IMR-90 (cell line): ENCODE measurements around the gene ATP6AP1. TPM values are rescaled to one million over a fixed set of nuclear protein-coding genes. Genes with fewer than 3 reads are reported as not detected.

Experiments used
- ATAC-seq: fragments of 200-7000 bp; cut with Tn5 transposase; 2 replicates; pipeline ENCODE4 v1.9.1; 2020; ENCODE audit warnings: low read depth, mild to moderate bottlenecking, moderate library complexity
- BruUV-seq: library from RNA; stranded (reverse); fragments of 400-500 nt; replicated peaks from 2 replicates; lab custom pipeline; 2021; lab: Mats Ljungman, UMichigan
- CTCF ChIA-PET: fragments of 300-600 bp; formaldehyde crosslinking; extraction: SDS; loops from one replicate; lab custom pipeline; 2021; ENCODE audit warnings: antibody characterized with exemption; lab: Yijun Ruan, JAX
- POLR2A ChIA-PET: fragments of 300-600 bp; sonication (Branson Sonifier 250); formaldehyde crosslinking; loops from one replicate; lab custom pipeline; 2022; ENCODE audit warnings: antibody characterized with exemption; ENCODE audit not compliant: unreplicated experiment; lab: Charles Lee
- DNase-seq: peaks from one replicate; pipeline ENCODE4 v3.0.0; 2013
- H2AFZ ChIP-seq: replicated peaks from 2 replicates; pipeline ENCODE3; 2013; ENCODE audit warnings: low read length, mild to moderate bottlenecking; ENCODE audit not compliant: poor library complexity
- H2AK5ac ChIP-seq: 2 replicates; pipeline ENCODE4 v1.6.1; 2013; ENCODE audit warnings: low read depth, low read length, inconsistent platforms
- H2AK9ac ChIP-seq: replicated peaks from 2 replicates; pipeline ENCODE3; 2013; ENCODE audit warnings: mild to moderate bottlenecking, low read depth, low read length, moderate library complexity; ENCODE audit not compliant: poor library complexity
- H2BK120ac ChIP-seq: 2 replicates; pipeline ENCODE4 v1.6.1; 2013; ENCODE audit warnings: low read depth, low read length, inconsistent platforms
- H2BK15ac ChIP-seq: 3 replicates; pipeline ENCODE4 v1.6.1; 2013; ENCODE audit warnings: low read depth, low read length, inconsistent platforms
- H2BK20ac ChIP-seq: 2 replicates; pipeline ENCODE4 v1.6.1; 2013; ENCODE audit warnings: low read depth, mild to moderate bottlenecking, inconsistent platforms, low read length, moderate library complexity
- H2BK5ac ChIP-seq: 2 replicates; pipeline ENCODE4 v1.6.1; 2013; ENCODE audit warnings: mild to moderate bottlenecking, low read depth, low read length, inconsistent platforms; ENCODE audit not compliant: poor library complexity, severe bottlenecking
- H3K14ac ChIP-seq: replicated peaks from 2 replicates; pipeline ENCODE4 v1.6.1; 2013; ENCODE audit warnings: low read depth, low read length, inconsistent platforms
- H3K18ac ChIP-seq: 2 replicates; pipeline ENCODE4 v1.6.1; 2013; ENCODE audit warnings: low read depth, low read length, control low read depth
- H3K23ac ChIP-seq: 2 replicates; pipeline ENCODE4 v1.6.1; 2013; ENCODE audit warnings: low read depth, low read length, inconsistent platforms
- H3K27ac ChIP-seq: 2 replicates; pipeline ENCODE4 v1.5.1; 2013; ENCODE audit warnings: mild to moderate bottlenecking, control low read depth, low read length; ENCODE audit not compliant: insufficient read depth
- H3K27me3 ChIP-seq: 2 replicates; pipeline ENCODE4 v1.6.1; 2013; ENCODE audit warnings: low read length; ENCODE audit not compliant: control insufficient read depth, insufficient read depth
- H3K36me3 ChIP-seq: 2 replicates; pipeline ENCODE4 v1.6.1; 2013; ENCODE audit warnings: low read length, mixed read lengths; ENCODE audit not compliant: control insufficient read depth, insufficient read depth
- H3K4ac ChIP-seq: 2 replicates; pipeline ENCODE4 v1.6.1; 2013; ENCODE audit warnings: low read depth, low read length, inconsistent platforms
- H3K4me1 ChIP-seq: 2 replicates; pipeline ENCODE4 v1.6.1; 2013; ENCODE audit warnings: low read length, mixed read lengths; ENCODE audit not compliant: control insufficient read depth, insufficient read depth
- H3K4me2 ChIP-seq: 2 replicates; pipeline ENCODE4 v1.6.1; 2013; ENCODE audit warnings: low read depth, mild to moderate bottlenecking, control low read depth, low read length, moderate library complexity
- H3K4me3 ChIP-seq: 2 replicates; pipeline ENCODE4 v1.5.1; 2013; ENCODE audit warnings: low read depth, mild to moderate bottlenecking, control low read depth, low read length, moderate library complexity; ENCODE audit not compliant: insufficient read depth
- H3K56ac ChIP-seq: 2 replicates; pipeline ENCODE4 v1.6.1; 2013; ENCODE audit warnings: low read length, inconsistent platforms; ENCODE audit not compliant: insufficient read depth; ENCODE audit errors: extremely low read depth
- H3K79me1 ChIP-seq, 2 experiments: 2 replicates each; pipeline ENCODE4 v1.6.1; 2013; ENCODE audit warnings: low read length in 2 of 2, inconsistent platforms in 1 of 2, low read depth in 1 of 2
- H3K9ac ChIP-seq: 2 replicates; pipeline ENCODE4 v1.6.1; 2013; ENCODE audit warnings: low read depth, low read length, control low read depth
- H3K9me1 ChIP-seq: 2 replicates; pipeline ENCODE4 v1.6.1; 2013; ENCODE audit warnings: low read length, inconsistent platforms; ENCODE audit not compliant: insufficient read depth
- H3K9me3 ChIP-seq: 2 replicates; pipeline ENCODE4 v1.6.1; 2013; ENCODE audit warnings: low read length; ENCODE audit not compliant: control insufficient read depth, insufficient read depth
- H4K20me1 ChIP-seq: 2 replicates; pipeline ENCODE4 v1.6.1; 2013; ENCODE audit warnings: low read length, inconsistent platforms; ENCODE audit not compliant: insufficient read depth
- H4K5ac ChIP-seq: 2 replicates; pipeline ENCODE4 v1.6.1; 2013; ENCODE audit warnings: mild to moderate bottlenecking, low read depth, low read length, control low read depth
- H4K8ac ChIP-seq, 2 experiments: 2 replicates each; pipeline ENCODE4 v1.6.1; 2013; ENCODE audit warnings: low read depth in 2 of 2, low read length in 2 of 2, control low read depth in 1 of 2, inconsistent platforms in 1 of 2
- H4K91ac ChIP-seq: 2 replicates; pipeline ENCODE4 v1.6.1; 2013; ENCODE audit warnings: low read depth, low read length, inconsistent platforms; ENCODE audit not compliant: insufficient read depth
- MAFK ChIP-seq: IDR thresholded peaks from 2 replicates; pipeline ENCODE4 v1.6.1; 2012; ENCODE audit warnings: low read depth, low read length, improper control_type of control experiment
- NFE2L2 ChIP-seq: fragments of 150-350 bp; IDR thresholded peaks from 2 replicates; pipeline ENCODE4 v1.6.1; 2016; ENCODE audit warnings: low read depth, mild to moderate bottlenecking, low read length
- POLR2A ChIP-seq: IDR thresholded peaks from 2 replicates; pipeline ENCODE4 v1.6.1; 2012; ENCODE audit warnings: mild to moderate bottlenecking, low read depth, low read length
- SMC3 ChIP-seq: fragments of 150-350 bp; IDR thresholded peaks from 2 replicates; pipeline ENCODE4 v1.6.1; 2016; ENCODE audit warnings: low read depth, mild to moderate bottlenecking, antibody characterized with exemption, low read length, moderate library complexity
- WGBS, 2 experiments: methylation state at CpG; one replicate each; pipeline versions ENCODE4 v1.1.5 to v1.1.7; 2013; ENCODE audit warnings: missing lambda C conversion rate in 2 of 2; ENCODE audit not compliant: insufficient read length in 1 of 2; ENCODE audit errors: extremely low coverage in 2 of 2; 5-methylcytosine and 5-hydroxymethylcytosine counted together
- dilution Hi-C: fragments of 300-500 bp; cut with HindIII; formaldehyde crosslinking; loops from one replicate; pipeline ENCODE4 v1.14.3; 2018; ENCODE audit warnings: low sequenced_read_pairs; ENCODE audit not compliant: unreplicated experiment
- in situ Hi-C: fragments of 300-500 bp; cut with MboI; formaldehyde crosslinking; loops from 3 replicates; pipeline ENCODE4 v1.14.3; 2019; ENCODE audit warnings: low sequenced_read_pairs, inconsistent platforms, mixed read lengths
- intact Hi-C: fragments of 100-400 bp; cut with micrococcal nuclease; formaldehyde crosslinking; loops from 2 replicates; pipeline ENCODE4 v1.10.0; 2022
- polyA plus RNA-seq, 3 experiments: library from polyadenylated mRNA; depleted of rRNA; stranded (reverse); fragments of >200 nt; gene quantifications; 2 replicates each; pipeline ENCODE4 v1.2.3, GENCODE V29; 2012; ENCODE audit warnings: low replicate concordance in 1 of 3
- total RNA-seq: library from RNA; depleted of rRNA; stranded (reverse); fragments of >200 nt; gene quantifications from 2 replicates; pipeline ENCODE4 v1.2.3, GENCODE V29; 2012

Gene ATP6AP1
- total and polyA plus RNA-seq, 2 of the 4 experiments (the other 2 are of a cell fraction): 13.8 to 96.7 TPM

GRCh38 chrX:154445776-154446175, 17.3 kb downstream of the ATP6AP1 start:
- in situ Hi-C loops: no loop called here
- no TSS peak for BruUV-seq
- DNase-seq (no peak), ATAC-seq (no peak)
- H3K23ac ChIP-seq: no peak overlapping the region
- POLR2A ChIA-PET: no interaction called here
- WGBS, 2 experiments: 76% methylated on average over 3 of the region's 16 CpGs; no CpG with 5 or more reads in 1 of the 2 experiments
- no peak overlapping the region for H4K91ac ChIP-seq
- CTCF ChIA-PET: no interaction called here
- no peak overlapping the region for H3K4me2 ChIP-seq
- no peak overlapping the region for H3K4me3 ChIP-seq
- peaks cover 59% of the 10 kb centered on the region for H3K36me3 ChIP-seq
- TF ChIP-seq NFE2L2: no peak
- TF ChIP-seq POLR2A: no peak
- TF ChIP-seq SMC3: no peak
- TF ChIP-seq MAFK: no peak
- H3K9me1 ChIP-seq: no peaks in the 10 kb centered on the region
- no peak overlapping the region for H2BK15ac ChIP-seq
- H3K9ac ChIP-seq: no peak overlapping the region
- no peak overlapping the region for H3K27ac ChIP-seq
- H2AFZ ChIP-seq: no peak overlapping the region
- H2BK120ac ChIP-seq: no peak overlapping the region
- no peaks in the 10 kb centered on the region for H3K27me3 ChIP-seq
- no peak overlapping the region for H3K4ac ChIP-seq
- H3K79me1 ChIP-seq: peaks cover 0 to 32% of the 10 kb centered on the region in 2 experiments; a peak in 2 of 4 replicates
- H4K20me1 ChIP-seq: no peaks in the 10 kb centered on the region; the same call in 1 of the 2 replicates
- H3K18ac ChIP-seq: no peak overlapping the region
- no peaks in the 10 kb centered on the region; the same call in 1 of the 2 replicates for H3K9me3 ChIP-seq
- H3K14ac ChIP-seq: no peak overlapping the region
- H2BK5ac ChIP-seq: no peak overlapping the region
- H2AK9ac ChIP-seq: no peak overlapping the region
- intact Hi-C loops: no loop called here
- dilution Hi-C loops: no loop called here
- no peak overlapping the region for H2AK5ac ChIP-seq
- no peak overlapping the region for H3K56ac ChIP-seq
- H3K4me1 ChIP-seq: peaks cover 8% of the 10 kb centered on the region; the same call in 1 of the 2 replicates
- no peak overlapping the region for H2BK20ac ChIP-seq
- no peak overlapping the region for H4K5ac ChIP-seq
- no peak overlapping the region for H4K8ac ChIP-seq
